Right lobe of liver (tissue), 6 donors: ENCODE measurements around the gene SH3YL1. TPM values are rescaled to one million over a fixed set of nuclear protein-coding genes. Genes with fewer than 3 reads are reported as not detected.

Source experiments
- ATAC-seq, 4 donors: fragments of 200-7000 bp; cut with Tn5 transposase; one replicate each; pipeline ENCODE4 v1.9.1; 2020; ENCODE audit warnings: mild to moderate bottlenecking in 4 of 4, moderate library complexity in 4 of 4
- DNase-seq, 3 donors: peaks; one replicate each; pipeline ENCODE4 v3.0.0-alpha.2; 2020
- H3K27ac ChIP-seq, 3 donors: fragments of 200-600 bp; one replicate each; pipeline ENCODE4 v1.8.0; 2022
- H3K27me3 ChIP-seq, 2 donors: fragments of 200-600 bp; one replicate each; pipeline ENCODE4 v1.8.0; 2022
- H3K36me3 ChIP-seq, 4 donors: fragments of 200-600 bp; sonication (generic) in 1 of 4; one replicate each; pipeline versions ENCODE4 v1.5.1 to v1.8.0; 2017 to 2022; ENCODE audit warnings: control low read depth in 1 of 4
- H3K4me1 ChIP-seq, 4 donors: fragments of 200-600 bp; sonication (generic) in 1 of 4; one replicate each; pipeline versions ENCODE4 v1.5.1 to v1.8.0; 2017 to 2022; ENCODE audit warnings: control low read depth in 1 of 4
- H3K4me3 ChIP-seq, 3 donors: fragments of 200-600 bp; one replicate each; pipeline ENCODE4 v1.8.0; 2022
- H3K9me3 ChIP-seq, 4 donors: fragments of 200-600 bp; sonication (generic) in 1 of 4; one replicate each; pipeline versions ENCODE4 v1.5.1 to v1.8.0; 2017 to 2022; ENCODE audit warnings: control low read depth in 1 of 4
- POLR2A ChIP-seq: fragments of 450-650 bp; IDR thresholded peaks from one replicate; pipeline ENCODE4 v1.6.1; 2017; ENCODE audit warnings: antibody characterized with exemption, mild to moderate bottlenecking
- WGBS: methylation state at CpG from one replicate; pipeline ENCODE4 v1.1.6; 2018; ENCODE audit warnings: low coverage, low lambda C conversion rate; ENCODE audit not compliant: insufficient coverage; ENCODE audit errors: missing lambda C conversion rate; 5-methylcytosine and 5-hydroxymethylcytosine counted together
- intact Hi-C, 2 donors: fragments of 100-400 bp; cut with DNase I; formaldehyde crosslinking; loops; one replicate each; pipeline versions ENCODE4 v1.11.2 to v1.14.1; 2022
- total RNA-seq, 6 experiments: library from RNA; depleted of rRNA in 2 of 6; stranded (reverse); fragments of >200 nt in 2 of 6; fragmentation: NEBNext Ultra II Directional in 3 of 6; extraction: Animal tissue kit (Norgen Biotek cat#: 25700) in 3 of 6; gene quantifications; one replicate each; pipeline versions ENCODE4 v1.1.0 to v1.2.4, GENCODE V29; 2016 to 2023
- TF ChIP-seq, protein P1 (sequence below), 4 donors: fragments of 200-600 bp in 3 of 4; fragments of 450-650 bp in 1 of 4; IDR thresholded peaks; one replicate each; pipeline versions ENCODE4 v1.5.1 to v1.8.0; 2016 to 2022; ENCODE audit warnings: antibody characterized with exemption in 4 of 4, mild to moderate bottlenecking in 2 of 4
- donor health status: DM: no; HTN: yes; CAD: no.
- donor health status: DM: no; HTN: no; CAD: no.
- donor health status: DM: no; HTN: no; CAD: no.
- donor health status: DM: no; HTN: yes; CAD: no.
- donor health status: DM: no; HTN: yes; CAD: no.

SH3YL1 gene
- total RNA-seq, 6 experiments from 2014 or later, result 5.9 to 23.0 (median 8.7) TPM

DNA sequence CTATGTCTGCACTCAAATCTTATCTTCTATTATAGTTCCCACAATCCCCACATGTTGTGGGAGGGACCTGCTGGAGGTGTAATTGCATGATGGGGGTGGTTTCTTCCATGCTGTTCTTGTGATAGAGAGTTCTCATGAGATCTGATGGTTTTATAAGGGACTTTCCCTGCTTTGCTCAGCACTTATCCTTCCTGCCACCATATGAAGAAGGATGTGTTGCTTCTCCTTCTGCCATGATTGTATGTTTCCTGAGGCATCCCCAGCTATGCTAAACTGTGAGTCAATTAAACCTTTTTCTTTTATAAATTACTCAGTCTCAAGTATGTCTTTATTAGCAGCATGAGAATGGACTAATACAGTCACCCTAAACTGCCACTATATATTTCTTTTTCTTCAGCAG lies 79.1 kb downstream of the SH3YL1 start:
- no peak for DNase-seq
- Histone ChIP-seq H3K9me3 (no peaks in the 10 kb centered on the region), H3K27me3 (no peaks in the 10 kb centered on the region), H3K36me3 (no peaks in the 10 kb centered on the region), H3K27ac (no peak overlapping the region), H3K4me3 (no peak overlapping the region), H3K4me1 (no peaks in the 10 kb centered on the region)
- no peak for ATAC-seq
- no peak for TF ChIP-seq POLR2A
- TF ChIP-seq, protein P1, sequence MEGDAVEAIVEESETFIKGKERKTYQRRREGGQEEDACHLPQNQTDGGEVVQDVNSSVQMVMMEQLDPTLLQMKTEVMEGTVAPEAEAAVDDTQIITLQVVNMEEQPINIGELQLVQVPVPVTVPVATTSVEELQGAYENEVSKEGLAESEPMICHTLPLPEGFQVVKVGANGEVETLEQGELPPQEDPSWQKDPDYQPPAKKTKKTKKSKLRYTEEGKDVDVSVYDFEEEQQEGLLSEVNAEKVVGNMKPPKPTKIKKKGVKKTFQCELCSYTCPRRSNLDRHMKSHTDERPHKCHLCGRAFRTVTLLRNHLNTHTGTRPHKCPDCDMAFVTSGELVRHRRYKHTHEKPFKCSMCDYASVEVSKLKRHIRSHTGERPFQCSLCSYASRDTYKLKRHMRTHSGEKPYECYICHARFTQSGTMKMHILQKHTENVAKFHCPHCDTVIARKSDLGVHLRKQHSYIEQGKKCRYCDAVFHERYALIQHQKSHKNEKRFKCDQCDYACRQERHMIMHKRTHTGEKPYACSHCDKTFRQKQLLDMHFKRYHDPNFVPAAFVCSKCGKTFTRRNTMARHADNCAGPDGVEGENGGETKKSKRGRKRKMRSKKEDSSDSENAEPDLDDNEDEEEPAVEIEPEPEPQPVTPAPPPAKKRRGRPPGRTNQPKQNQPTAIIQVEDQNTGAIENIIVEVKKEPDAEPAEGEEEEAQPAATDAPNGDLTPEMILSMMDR (IDR thresholded peaks at IDR 0.05), result no peak
- intact Hi-C loops, result no loop called here

GRCh38 chr2:182509-183122 lies 81.2 kb downstream of the SH3YL1 start:
- ATAC-seq, result no peak
- no peak overlapping the region for H3K27ac ChIP-seq
- intact Hi-C loops, result no loop called here

DNA sequence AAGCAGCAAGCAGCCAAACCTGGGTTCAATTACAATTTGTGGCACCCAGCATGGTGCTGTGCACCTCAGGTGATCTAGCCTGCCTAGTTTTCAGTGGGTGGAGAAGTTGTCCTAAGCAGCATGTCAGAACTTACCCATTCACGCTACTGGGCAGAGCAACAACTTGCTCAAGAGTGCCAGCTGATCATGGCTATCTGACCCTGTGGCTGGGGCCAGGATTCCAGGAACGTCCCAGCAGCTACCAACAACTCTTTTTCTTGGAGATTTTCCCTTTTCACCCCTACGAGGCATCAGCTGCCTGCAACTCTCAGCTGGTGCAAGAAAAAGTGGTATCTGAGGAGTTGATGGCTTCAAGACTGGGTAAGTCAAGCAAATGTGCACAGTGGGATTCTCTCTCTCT lies 83.5 kb downstream of the SH3YL1 start:
- Histone ChIP-seq H3K27ac (no peak overlapping the region), H3K9me3 (no peaks in the 10 kb centered on the region), H3K27me3 (no peaks in the 10 kb centered on the region), H3K36me3 (no peaks in the 10 kb centered on the region), H3K4me3 (no peak overlapping the region), H3K4me1 (no peaks in the 10 kb centered on the region)
- 47% methylated on average over 3 of the region's 3 CpGs for WGBS
- DNase-seq (no peak), ATAC-seq (no peak)
- intact Hi-C loops, result no loop called here
- TF ChIP-seq, protein P1 (IDR thresholded peaks at IDR 0.05), result no peak
- no peak for TF ChIP-seq POLR2A

More at GRCh38 chr2:182509-183122, 81.2 kb downstream of the SH3YL1 start:
- TF ChIP-seq, protein P1 (IDR thresholded peaks at IDR 0.05), result no peak
- TF ChIP-seq POLR2A, result no peak
- no peaks in the 10 kb centered on the region for H3K9me3 ChIP-seq
- H3K27me3 ChIP-seq, result no peaks in the 10 kb centered on the region
- no peak for DNase-seq
- H3K4me3 ChIP-seq, result no peak overlapping the region
- no peaks in the 10 kb centered on the region for H3K36me3 ChIP-seq
- no peaks in the 10 kb centered on the region for H3K4me1 ChIP-seq

GRCh38 chr2:179886-180285 lies 83.9 kb downstream of the SH3YL1 start:
- intact Hi-C loops, result no loop called here
- no peak for ATAC-seq

More at GRCh38 chr2:179886-180285, 83.9 kb downstream of the SH3YL1 start:
- Histone ChIP-seq H3K9me3 (no peaks in the 10 kb centered on the region), H3K27ac (no peak overlapping the region), H3K36me3 (no peaks in the 10 kb centered on the region), H3K4me3 (no peak overlapping the region), H3K27me3 (no peaks in the 10 kb centered on the region), H3K4me1 (no peaks in the 10 kb centered on the region)
- TF ChIP-seq, protein P1 (IDR thresholded peaks at IDR 0.05), result no peak
- TF ChIP-seq POLR2A, result no peak
- no peak for DNase-seq
